ENCODE results near the gene MYZAP.

Gene MYZAP

DNA sequence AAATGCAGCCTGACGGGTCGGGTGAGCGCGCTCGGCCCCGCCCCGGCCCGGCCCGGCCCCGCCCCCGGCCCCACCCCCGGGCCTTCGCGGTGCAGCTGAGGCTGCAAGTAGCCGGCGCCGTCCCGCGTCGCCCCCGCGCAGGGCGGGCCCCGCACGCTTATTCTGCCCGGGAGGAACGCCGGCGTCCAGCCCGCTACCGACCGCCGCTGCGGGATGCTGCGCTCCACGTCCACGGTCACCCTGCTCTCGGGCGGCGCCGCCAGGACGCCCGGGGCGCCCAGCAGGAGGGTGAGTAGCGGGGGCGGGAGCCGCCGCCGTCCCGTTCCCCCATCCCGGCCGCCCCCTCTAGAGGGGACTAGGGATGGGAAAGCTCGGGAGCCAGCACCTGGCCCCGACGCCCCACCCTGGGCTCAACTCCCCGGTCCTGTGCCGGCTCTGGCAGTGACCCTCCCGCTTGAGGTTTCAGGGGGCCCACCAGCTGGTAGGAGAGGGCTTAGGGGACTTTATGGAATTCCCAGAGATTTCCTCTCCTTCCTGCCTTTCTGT lies at the start of gene MYZAP:
Gene MYZAP (plus strand): TSS at position 83 of the 546 bp plus-strand sequence. CDS start 131 bp downstream, at position 214.
- DNase-seq, result peak; percentile 61

DNA sequence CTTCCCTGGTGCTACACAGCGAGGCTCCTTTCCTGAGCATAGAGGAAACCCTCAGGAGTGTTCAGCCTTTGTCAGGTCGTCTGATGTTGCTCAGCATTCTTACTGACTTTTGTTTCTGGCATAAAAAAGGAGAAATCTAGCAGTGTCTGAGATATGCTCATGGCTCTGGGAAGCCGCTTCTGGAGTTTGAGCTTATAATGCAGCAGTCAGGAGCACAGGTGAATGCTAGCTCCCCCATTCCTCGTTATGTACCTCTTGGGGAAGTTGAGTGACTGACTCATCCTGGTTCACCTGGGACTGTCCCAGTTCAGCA lies 49.2 kb upstream of the MYZAP start:
- DNase-seq, result no peak

GRCh38 chr15:57544848-57545480 lies 46.7 kb upstream of the MYZAP start:
- DNase-seq, result no peak

DNA sequence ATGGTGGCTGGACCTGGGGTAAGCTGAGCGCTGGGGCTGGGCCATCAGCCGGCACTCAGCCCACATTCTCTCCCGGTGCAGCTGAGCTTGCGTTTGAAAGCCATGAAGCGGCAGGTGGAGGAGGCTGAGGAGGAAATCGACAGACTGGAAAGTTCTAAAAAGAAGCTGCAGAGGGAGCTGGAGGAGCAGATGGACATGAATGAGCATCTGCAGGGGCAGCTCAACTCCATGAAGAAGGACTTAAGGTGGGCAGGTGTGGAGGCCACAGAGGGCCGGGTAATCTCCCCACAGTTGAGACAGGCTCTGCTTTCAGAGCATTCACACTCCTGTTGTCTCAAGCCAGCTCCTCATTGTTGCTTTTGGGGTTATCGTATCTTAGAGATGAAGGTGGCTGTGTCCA lies 45.7 kb upstream of the MYZAP start:
- DNase-seq, result no peak

GRCh38 chr15:57547243-57547755 lies 44.4 kb upstream of the MYZAP start:
- DNase-seq, result no peak

DNA sequence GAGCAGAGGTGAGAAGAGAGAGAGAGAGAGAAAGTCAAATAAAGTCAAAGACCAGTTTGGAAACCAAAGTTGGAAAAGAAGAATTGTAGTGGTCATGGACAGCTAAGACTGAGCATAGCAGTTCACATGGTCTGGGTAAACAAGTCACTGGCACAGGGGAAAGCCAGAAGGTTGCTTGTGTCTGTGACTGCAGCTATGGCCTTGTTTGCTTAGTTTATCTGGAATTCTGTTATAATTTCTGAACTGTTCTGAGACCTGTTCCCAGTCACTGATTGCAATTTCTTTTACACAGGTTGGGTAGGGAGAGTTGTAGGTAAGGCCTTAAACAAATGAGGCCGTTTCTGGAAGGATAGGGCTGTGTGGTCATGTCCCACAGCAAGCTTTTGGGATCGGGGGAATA lies 43.4 kb upstream of the MYZAP start:
- no peak for DNase-seq

DNA sequence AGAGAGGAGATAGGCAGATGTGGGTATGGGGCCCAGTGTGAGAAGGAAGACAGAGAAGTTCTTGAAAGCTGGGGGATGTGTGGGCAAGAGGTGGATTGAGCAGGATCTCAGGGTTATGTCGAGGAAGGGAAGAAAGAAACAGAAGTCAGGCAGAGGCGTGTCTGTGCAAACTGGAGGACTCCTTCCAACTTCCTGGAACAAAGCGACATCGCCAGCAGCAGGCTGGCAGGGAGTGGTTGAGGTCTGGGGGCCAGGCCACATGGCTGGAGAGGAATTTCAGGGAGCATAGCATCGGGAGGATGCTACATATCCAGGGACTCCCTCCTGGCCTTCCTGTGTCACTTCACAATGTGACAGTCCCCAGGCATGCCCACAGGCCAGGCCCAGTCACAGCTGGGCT lies 42.9 kb upstream of the MYZAP start:
- no peak for DNase-seq

DNA sequence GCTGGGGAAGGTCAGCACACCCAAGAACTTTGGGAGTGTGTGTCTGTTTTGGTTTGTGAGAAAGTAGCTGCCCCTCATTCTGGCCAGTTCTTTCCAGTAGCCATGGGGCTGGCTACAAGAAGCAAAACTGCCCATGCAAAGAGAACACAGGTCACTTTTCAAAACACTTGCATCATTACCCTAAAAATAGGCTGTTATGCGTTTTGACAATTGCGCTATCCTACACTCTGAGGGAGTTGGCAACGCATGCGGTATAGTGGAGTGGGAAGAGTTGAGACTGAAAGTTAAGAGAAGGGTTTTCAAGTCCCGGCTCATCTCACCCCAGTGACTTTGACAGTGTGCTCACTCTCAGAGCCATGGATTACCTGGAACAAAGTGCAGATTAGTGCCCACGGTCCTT lies 41.8 kb upstream of the MYZAP start:
- DNase-seq, result no peak

DNA sequence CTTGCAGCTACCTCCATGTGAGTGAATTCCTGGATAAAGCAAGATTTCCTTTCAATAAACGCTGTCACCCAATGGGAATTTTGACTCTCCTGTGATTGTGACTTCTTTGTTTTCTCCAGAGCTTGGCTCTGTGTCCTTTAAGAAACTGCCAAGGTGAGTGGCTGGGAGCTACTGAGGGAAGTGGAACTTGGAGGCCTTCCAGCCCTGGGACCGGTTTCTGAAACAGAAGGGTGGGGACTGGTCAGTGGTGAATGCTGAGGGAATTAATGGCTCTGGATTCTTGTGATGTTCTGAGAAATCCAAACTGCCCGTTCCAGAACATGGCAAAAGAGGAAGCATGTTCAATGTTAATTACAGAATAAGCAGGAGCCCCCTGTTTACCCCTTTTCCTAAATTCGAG lies 41.1 kb upstream of the MYZAP start:
- DNase-seq, result no peak

- DNase-seq, result peak; percentile 68
Measured at GRCh38 chr15:57551715-57552677, 39.7 kb upstream of the MYZAP start.

- no peak for DNase-seq
Measured at GRCh38 chr15:57552678-57553334, 38.9 kb upstream of the MYZAP start.

DNA sequence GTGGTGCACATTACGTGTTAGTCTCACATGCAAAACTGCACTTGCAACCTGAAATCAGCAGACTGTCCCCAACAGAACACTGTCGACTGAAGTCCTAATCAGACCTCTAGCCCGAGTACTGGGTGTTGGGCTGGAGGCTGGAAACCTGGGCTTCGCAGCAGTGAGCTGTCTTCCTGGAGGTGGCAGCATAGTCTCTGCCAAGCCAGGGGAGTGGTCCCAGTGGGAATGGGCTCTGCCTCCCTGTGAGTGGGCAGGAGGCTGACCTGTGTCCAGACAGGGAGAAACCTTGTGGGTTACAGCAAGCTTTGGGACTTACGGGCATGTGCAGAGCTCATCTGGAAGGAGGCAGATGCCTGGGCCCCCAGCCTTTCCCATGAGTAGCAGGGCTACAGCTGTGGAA lies 38.2 kb upstream of the MYZAP start:
- no peak for DNase-seq

GRCh38 chr15:57554063-57554811 lies 37.5 kb upstream of the MYZAP start:
- no peak for DNase-seq

DNA sequence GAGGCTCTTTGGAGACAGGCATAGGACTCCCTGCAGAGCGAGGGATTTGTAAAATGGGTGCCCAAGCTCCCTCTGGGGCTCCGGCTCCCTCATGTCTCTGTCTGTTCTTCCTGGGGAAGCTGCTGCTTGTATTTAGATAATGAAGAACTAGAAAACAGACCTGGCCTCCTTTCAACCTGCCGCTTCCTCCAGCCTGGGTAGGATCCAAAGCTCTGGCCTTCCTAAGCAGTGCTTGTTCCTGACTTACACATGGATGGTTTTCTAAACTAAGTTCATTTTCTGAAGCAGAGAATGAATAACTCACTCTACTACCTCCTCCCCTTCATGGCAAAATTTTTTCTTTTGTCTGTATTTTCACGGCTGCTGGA lies 36.9 kb upstream of the MYZAP start:
- no peak for DNase-seq

GRCh38 chr15:57555270-57555669 lies 36.4 kb upstream of the MYZAP start:
- no peak for DNase-seq

GRCh38 chr15:57556040-57556439 lies 35.7 kb upstream of the MYZAP start:
- no peak for DNase-seq

DNA sequence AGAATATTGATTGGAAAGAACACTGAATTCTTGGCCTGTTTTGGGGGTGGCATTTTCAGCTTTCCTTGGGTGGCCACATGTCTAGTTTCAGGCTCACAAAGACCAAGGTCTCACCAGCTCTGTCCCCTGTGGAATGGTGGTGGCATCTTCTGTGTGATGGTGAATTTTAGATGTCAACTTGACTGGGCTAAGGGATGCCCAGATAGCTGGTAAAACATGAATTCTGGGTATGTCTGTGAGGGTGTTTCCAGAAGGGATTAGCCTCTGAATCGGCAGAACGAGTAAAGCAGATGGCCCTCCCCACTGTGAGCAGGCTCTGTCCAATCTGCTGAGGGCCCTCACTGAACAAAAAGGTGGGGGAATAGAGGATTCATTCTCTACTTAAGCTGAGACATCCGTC lies 34.4 kb upstream of the MYZAP start:
- DNase-seq, result no peak

- DNase-seq, result no peak
Measured at GRCh38 chr15:57557810-57558209, 33.9 kb upstream of the MYZAP start.

GRCh38 chr15:57559875-57560274 lies 31.8 kb upstream of the MYZAP start:
- no peak for DNase-seq

- DNase-seq, result peak; percentile 71
Measured at GRCh38 chr15:57561041-57561711, 30.5 kb upstream of the MYZAP start.

DNA sequence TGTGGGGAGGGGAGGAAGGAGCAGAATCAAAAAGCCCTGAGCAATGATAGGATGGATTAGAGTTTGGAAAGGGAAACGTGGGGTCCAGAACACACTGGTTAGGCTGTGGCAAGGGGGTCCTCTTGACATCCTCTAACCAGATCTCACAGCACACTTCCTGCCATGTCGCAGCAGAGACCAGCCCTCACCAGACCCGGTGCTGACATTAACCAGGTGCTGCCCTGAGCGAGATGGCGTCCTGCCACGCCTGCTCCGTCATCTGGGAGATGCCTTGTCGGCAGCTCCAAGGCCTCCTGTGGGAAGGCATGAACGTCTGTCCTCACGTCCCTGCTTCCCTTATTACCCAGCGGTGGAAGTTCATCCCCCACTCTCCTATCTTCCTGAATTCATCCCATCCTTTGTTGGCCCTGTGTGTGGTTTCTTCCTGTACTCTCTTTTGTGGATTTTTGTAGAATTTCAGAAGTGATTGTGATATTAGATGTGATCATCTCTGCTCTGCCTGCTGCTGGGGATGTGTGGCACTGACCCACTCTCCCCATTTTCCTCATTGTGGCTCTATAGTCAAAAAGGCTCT lies 29.4 kb upstream of the MYZAP start:
- DNase-seq, result no peak

- no peak for DNase-seq
Measured at GRCh38 chr15:57563416-57563815, 28.3 kb upstream of the MYZAP start.

All from left hindlimb (tissue), 1 donor.